ENCODE results near the gene EFNA5. TPM values are rescaled to one million over a fixed set of nuclear protein-coding genes. Genes with fewer than 3 reads are reported as not detected.

The EFNA5 gene
- total RNA-seq, 2 donors from 2014 or later = 9.7 to 11.1 TPM

- Histone ChIP-seq H3K36me3 (no peaks in the 10 kb centered on the region), H3K9me3 (no peaks in the 10 kb centered on the region), H3K4me1 (no peaks in the 10 kb centered on the region), H3K4me3 (no peak overlapping the region), H3K9ac (ENCODE audit: low read depth in 2 of 2, low read length in 2 of 2) (no peak overlapping the region), H3K27ac (no peak overlapping the region), H3K27me3 (no peaks in the 10 kb centered on the region)
- no peak for TF ChIP-seq CTCF (IDR thresholded peaks at IDR 0.05)
- intact Hi-C loops (cut with DNase I) = no loop called here
- DNase-seq = no peak
Measured at GRCh38 chr5:107696498-107696897, 25.8 kb upstream of the EFNA5 start.

- Histone ChIP-seq H3K4me1 (no peaks in the 10 kb centered on the region), H3K9ac (ENCODE audit: low read depth in 2 of 2, low read length in 2 of 2) (no peak overlapping the region), H3K27ac (no peak overlapping the region), H3K27me3 (no peaks in the 10 kb centered on the region), H3K9me3 (no peaks in the 10 kb centered on the region), H3K4me3 (no peak overlapping the region), H3K36me3 (no peaks in the 10 kb centered on the region)
- DNase-seq = no peak
- intact Hi-C loops (cut with DNase I) = no loop called here
- no peak for TF ChIP-seq CTCF (IDR thresholded peaks at IDR 0.05)
Measured at GRCh38 chr5:107696080-107696479, 25.3 kb upstream of the EFNA5 start.

GRCh38 chr5:107687937-107688336 is 17.2 kb upstream of the EFNA5 start:
- DNase-seq = no peak
- intact Hi-C loops (cut with DNase I) = no loop called here
- no peak overlapping the region for H3K9ac ChIP-seq (ENCODE audit: low read depth in 2 of 2, low read length in 2 of 2)
- H3K27ac ChIP-seq = no peak overlapping the region
- no peaks in the 10 kb centered on the region for H3K36me3 ChIP-seq
- no peaks in the 10 kb centered on the region for H3K4me1 ChIP-seq
- H3K4me3 ChIP-seq = no peak overlapping the region
- no peak for TF ChIP-seq CTCF (IDR thresholded peaks at IDR 0.05)
- no peaks in the 10 kb centered on the region for H3K9me3 ChIP-seq
- H3K27me3 ChIP-seq = no peaks in the 10 kb centered on the region

- H3K36me3 ChIP-seq = no peaks in the 10 kb centered on the region
- no peak overlapping the region for H3K9ac ChIP-seq (ENCODE audit: low read depth in 2 of 2, low read length in 2 of 2)
- DNase-seq = no peak
- no peaks in the 10 kb centered on the region for H3K27me3 ChIP-seq
- H3K9me3 ChIP-seq = no peaks in the 10 kb centered on the region
- H3K4me3 ChIP-seq = no peak overlapping the region
- no peak for TF ChIP-seq CTCF (IDR thresholded peaks at IDR 0.05)
- no peak overlapping the region for H3K27ac ChIP-seq
- no peaks in the 10 kb centered on the region for H3K4me1 ChIP-seq
- intact Hi-C loops (cut with DNase I) = no loop called here
Measured at GRCh38 chr5:107687404-107687803, 16.7 kb upstream of the EFNA5 start.

- no peak for TF ChIP-seq CTCF (IDR thresholded peaks at IDR 0.05)
- Histone ChIP-seq H3K4me3 (no peak overlapping the region), H3K4me1 (no peaks in the 10 kb centered on the region), H3K9ac (ENCODE audit: low read depth in 2 of 2, low read length in 2 of 2) (no peak overlapping the region), H3K27me3 (no peaks in the 10 kb centered on the region), H3K9me3 (no peaks in the 10 kb centered on the region), H3K27ac (no peak overlapping the region), H3K36me3 (no peaks in the 10 kb centered on the region)
- no peak for DNase-seq
- intact Hi-C loops (cut with DNase I) = no loop called here
Measured at GRCh38 chr5:107682533-107682932, 11.8 kb upstream of the EFNA5 start.

GRCh38 chr5:107680799-107681198 is 10.1 kb upstream of the EFNA5 start:
- Histone ChIP-seq H3K27me3 (no peaks in the 10 kb centered on the region), H3K9ac (ENCODE audit: low read depth in 2 of 2, low read length in 2 of 2) (no peak overlapping the region), H3K27ac (no peak overlapping the region), H3K4me1 (no peaks in the 10 kb centered on the region), H3K4me3 (no peak overlapping the region), H3K36me3 (no peaks in the 10 kb centered on the region), H3K9me3 (no peaks in the 10 kb centered on the region)
- DNase-seq = no peak
- TF ChIP-seq CTCF (IDR thresholded peaks at IDR 0.05) = no peak
- intact Hi-C loops (cut with DNase I) = no loop called here

All from colonic mucosa (tissue), 4 donors.